ENCODE measurements around the gene LLGL2.

The LLGL2 gene

GRCh38 chr17:75503976-75504346 is 21.5 kb upstream of the LLGL2 start:
- DNase-seq (ENCODE audit: extremely low read depth, low read depth), result no peak
- no peak overlapping the region for H3K4me3 ChIP-seq (replicated peaks; ENCODE audit: low read depth, low read length)
- TF ChIP-seq CTCF (IDR thresholded peaks at IDR 0.05; ENCODE audit: low read depth, low read length, missing control alignments), result no peak

- peak; percentile 59 for TF ChIP-seq CTCF (IDR thresholded peaks at IDR 0.05; ENCODE audit: low read depth, low read length, missing control alignments)
- no peak for DNase-seq (ENCODE audit: extremely low read depth, low read depth)
- H3K4me3 ChIP-seq (replicated peaks; ENCODE audit: low read depth, low read length), result no peak overlapping the region
Measured at GRCh38 chr17:75504347-75505151, 20.9 kb upstream of the LLGL2 start.

- TF ChIP-seq CTCF (IDR thresholded peaks at IDR 0.05; ENCODE audit: low read depth, low read length, missing control alignments), result no peak
- no peak overlapping the region for H3K4me3 ChIP-seq (replicated peaks; ENCODE audit: low read depth, low read length)
- DNase-seq (ENCODE audit: extremely low read depth, low read depth), result no peak
Measured at GRCh38 chr17:75505152-75505409, 20.4 kb upstream of the LLGL2 start.

GRCh38 chr17:75505640-75506039 is 19.9 kb upstream of the LLGL2 start:
- no peak for DNase-seq (ENCODE audit: extremely low read depth, low read depth)

GRCh38 chr17:75506134-75506533 is 19.4 kb upstream of the LLGL2 start:
- DNase-seq (ENCODE audit: extremely low read depth, low read depth), result no peak
- no peak for TF ChIP-seq CTCF (IDR thresholded peaks at IDR 0.05; ENCODE audit: low read depth, low read length, missing control alignments)
- H3K4me3 ChIP-seq (replicated peaks; ENCODE audit: low read depth, low read length), result no peak overlapping the region

More at GRCh38 chr17:75505640-75506039, 19.9 kb upstream of the LLGL2 start:
- H3K4me3 ChIP-seq (replicated peaks; ENCODE audit: low read depth, low read length), result no peak overlapping the region
- TF ChIP-seq CTCF (IDR thresholded peaks at IDR 0.05; ENCODE audit: low read depth, low read length, missing control alignments), result no peak

GRCh38 chr17:75506888-75507287 is 18.6 kb upstream of the LLGL2 start:
- no peak overlapping the region for H3K4me3 ChIP-seq (replicated peaks; ENCODE audit: low read depth, low read length)
- DNase-seq (ENCODE audit: extremely low read depth, low read depth), result no peak
- no peak for TF ChIP-seq CTCF (IDR thresholded peaks at IDR 0.05; ENCODE audit: low read depth, low read length, missing control alignments)
